Skin epidermis (tissue), 12 donors: ENCODE data around the gene TCAP.

Experiments used
- H3K27ac ChIP-seq, 21 experiments: fragments of 200-600 bp; sonication (generic) in 11 of 21; one replicate each; pipeline ENCODE4 v1.5.0; 2020; ENCODE audit warnings: mild to moderate bottlenecking in 3 of 21, inconsistent platforms in 2 of 21, moderate library complexity in 2 of 21
- H3K4me3 ChIP-seq, 7 experiments: fragments of 200-600 bp; sonication (generic) in 2 of 7; one replicate each; pipeline ENCODE4 v1.5.0; 2020; ENCODE audit warnings: inconsistent platforms in 2 of 7, mild to moderate bottlenecking in 2 of 7, moderate library complexity in 1 of 7

TCAP gene

GRCh38 chr17:39674702-39675389 is 9.7 kb downstream of the TCAP start:
- H3K4me3 ChIP-seq, result no peak overlapping the region
- H3K27ac ChIP-seq, result peak overlapping the region in 20 of 21 experiments; percentile 15 to 85 (median 72)

GRCh38 chr17:39675390-39676082 is 10.4 kb downstream of the TCAP start:
- Histone ChIP-seq H3K27ac (peak overlapping the region in 20 of 21 experiments; percentile 15 to 85 (median 72)), H3K4me3 (no peak overlapping the region)

- H3K4me3 ChIP-seq, result no peak overlapping the region
- peak overlapping the region in 17 of 21 experiments; percentile 44 to 85 (median 77) for H3K27ac ChIP-seq
Measured at GRCh38 chr17:39676198-39676819, 11.2 kb downstream of the TCAP start.

- peak overlapping the region in 3 of 21 experiments; percentile 21 to 85 (median 57) for H3K27ac ChIP-seq
- no peak overlapping the region for H3K4me3 ChIP-seq
Measured at GRCh38 chr17:39677072-39677471, 11.9 kb downstream of the TCAP start.

GRCh38 chr17:39677542-39678339 is 12.6 kb downstream of the TCAP start:
- Histone ChIP-seq H3K4me3 (no peak overlapping the region), H3K27ac (peak overlapping the region in 2 of 21 experiments; percentile 38 to 57)

GRCh38 chr17:39678340-39679116 is 13.4 kb downstream of the TCAP start:
- Histone ChIP-seq H3K27ac (peak overlapping the region in 5 of 21 experiments; percentile 16 to 79 (median 57)), H3K4me3 (no peak overlapping the region)

- peak overlapping the region in 10 of 21 experiments; percentile 11 to 79 (median 55) for H3K27ac ChIP-seq
Measured at GRCh38 chr17:39679521-39680192, 14.5 kb downstream of the TCAP start.

GRCh38 chr17:39683295-39683939 is 18.3 kb downstream of the TCAP start:
- no peak overlapping the region for H3K27ac ChIP-seq
- H3K4me3 ChIP-seq, result no peak overlapping the region

More at GRCh38 chr17:39679521-39680192, 14.5 kb downstream of the TCAP start:
- H3K4me3 ChIP-seq, result no peak overlapping the region

GRCh38 chr17:39684369-39685192 is 19.4 kb downstream of the TCAP start:
- Histone ChIP-seq H3K27ac (no peak overlapping the region), H3K4me3 (no peak overlapping the region)

GRCh38 chr17:39687101-39687545 is 22.0 kb downstream of the TCAP start:
- Histone ChIP-seq H3K4me3 (peak overlapping the region; percentile 46 to 68 (median 53)), H3K27ac (peak overlapping the region in 13 of 21 experiments; percentile 73 to 98 (median 88))

GRCh38 chr17:39687546-39688474 is 22.7 kb downstream of the TCAP start, which contains the start of gene PGAP3:
Gene PGAP3 (minus strand): TSS chr17:39688057. CDS start chr17:39688014, 43 bp downstream.
- Histone ChIP-seq H3K4me3 (peak within 1 kb of the TSS; percentile 46 to 68 (median 53)), H3K27ac (peak within 1 kb of the TSS; percentile 17 to 98 (median 88))

- Histone ChIP-seq H3K27ac (peak overlapping the region; percentile 17 to 98 (median 88)), H3K4me3 (peak overlapping the region; percentile 46 to 68 (median 53))
Measured at GRCh38 chr17:39688475-39688835, 23.3 kb downstream of the TCAP start.

GRCh38 chr17:39688945-39689344 is 23.8 kb downstream of the TCAP start:
- Histone ChIP-seq H3K4me3 (peak overlapping the region in 1 of 7 experiments; percentile 65), H3K27ac (no peak overlapping the region)

GRCh38 chr17:39694593-39694992 is 29.4 kb downstream of the TCAP start:
- H3K4me3 ChIP-seq, result no peak overlapping the region
- no peak overlapping the region for H3K27ac ChIP-seq

GRCh38 chr17:39695089-39695474 is 29.9 kb downstream of the TCAP start:
- no peak overlapping the region for H3K27ac ChIP-seq
- H3K4me3 ChIP-seq, result no peak overlapping the region

- Histone ChIP-seq H3K27ac (no peak overlapping the region), H3K4me3 (no peak overlapping the region)
Measured at GRCh38 chr17:39696731-39697130, 31.6 kb downstream of the TCAP start.
